ENCODE results near the gene HIBCH. TPM values are rescaled to one million over a fixed set of nuclear protein-coding genes. Genes with fewer than 3 reads are reported as not detected.

Gene HIBCH
- total and polyA plus RNA-seq, 9 of the 15 experiments (the other 6 are each of a cell fraction or from before 2014, with no cell fraction given), result 17.0 to 65.4 (median 28.3) TPM

DNA sequence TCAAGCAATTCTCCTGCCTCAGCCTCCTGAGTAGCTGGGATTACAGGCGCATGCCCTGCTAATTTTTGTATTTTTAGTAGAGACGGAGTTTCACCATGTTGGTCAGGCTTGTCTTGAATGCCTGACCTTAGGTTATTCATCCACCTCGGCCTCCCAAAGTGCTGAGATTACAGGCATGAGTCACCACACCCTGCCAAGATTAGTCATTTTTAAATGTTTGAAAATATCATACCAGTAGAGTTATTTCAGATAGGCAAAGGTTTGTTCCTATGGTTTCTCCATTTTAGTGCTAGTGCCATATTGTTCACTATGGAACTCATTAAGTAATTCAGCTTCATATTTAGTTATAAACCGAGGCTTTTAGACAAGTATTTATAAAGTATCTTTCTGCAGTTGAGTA is 52.3 kb downstream of the HIBCH start (continued):
- TF ChIP-seq, protein P1, sequence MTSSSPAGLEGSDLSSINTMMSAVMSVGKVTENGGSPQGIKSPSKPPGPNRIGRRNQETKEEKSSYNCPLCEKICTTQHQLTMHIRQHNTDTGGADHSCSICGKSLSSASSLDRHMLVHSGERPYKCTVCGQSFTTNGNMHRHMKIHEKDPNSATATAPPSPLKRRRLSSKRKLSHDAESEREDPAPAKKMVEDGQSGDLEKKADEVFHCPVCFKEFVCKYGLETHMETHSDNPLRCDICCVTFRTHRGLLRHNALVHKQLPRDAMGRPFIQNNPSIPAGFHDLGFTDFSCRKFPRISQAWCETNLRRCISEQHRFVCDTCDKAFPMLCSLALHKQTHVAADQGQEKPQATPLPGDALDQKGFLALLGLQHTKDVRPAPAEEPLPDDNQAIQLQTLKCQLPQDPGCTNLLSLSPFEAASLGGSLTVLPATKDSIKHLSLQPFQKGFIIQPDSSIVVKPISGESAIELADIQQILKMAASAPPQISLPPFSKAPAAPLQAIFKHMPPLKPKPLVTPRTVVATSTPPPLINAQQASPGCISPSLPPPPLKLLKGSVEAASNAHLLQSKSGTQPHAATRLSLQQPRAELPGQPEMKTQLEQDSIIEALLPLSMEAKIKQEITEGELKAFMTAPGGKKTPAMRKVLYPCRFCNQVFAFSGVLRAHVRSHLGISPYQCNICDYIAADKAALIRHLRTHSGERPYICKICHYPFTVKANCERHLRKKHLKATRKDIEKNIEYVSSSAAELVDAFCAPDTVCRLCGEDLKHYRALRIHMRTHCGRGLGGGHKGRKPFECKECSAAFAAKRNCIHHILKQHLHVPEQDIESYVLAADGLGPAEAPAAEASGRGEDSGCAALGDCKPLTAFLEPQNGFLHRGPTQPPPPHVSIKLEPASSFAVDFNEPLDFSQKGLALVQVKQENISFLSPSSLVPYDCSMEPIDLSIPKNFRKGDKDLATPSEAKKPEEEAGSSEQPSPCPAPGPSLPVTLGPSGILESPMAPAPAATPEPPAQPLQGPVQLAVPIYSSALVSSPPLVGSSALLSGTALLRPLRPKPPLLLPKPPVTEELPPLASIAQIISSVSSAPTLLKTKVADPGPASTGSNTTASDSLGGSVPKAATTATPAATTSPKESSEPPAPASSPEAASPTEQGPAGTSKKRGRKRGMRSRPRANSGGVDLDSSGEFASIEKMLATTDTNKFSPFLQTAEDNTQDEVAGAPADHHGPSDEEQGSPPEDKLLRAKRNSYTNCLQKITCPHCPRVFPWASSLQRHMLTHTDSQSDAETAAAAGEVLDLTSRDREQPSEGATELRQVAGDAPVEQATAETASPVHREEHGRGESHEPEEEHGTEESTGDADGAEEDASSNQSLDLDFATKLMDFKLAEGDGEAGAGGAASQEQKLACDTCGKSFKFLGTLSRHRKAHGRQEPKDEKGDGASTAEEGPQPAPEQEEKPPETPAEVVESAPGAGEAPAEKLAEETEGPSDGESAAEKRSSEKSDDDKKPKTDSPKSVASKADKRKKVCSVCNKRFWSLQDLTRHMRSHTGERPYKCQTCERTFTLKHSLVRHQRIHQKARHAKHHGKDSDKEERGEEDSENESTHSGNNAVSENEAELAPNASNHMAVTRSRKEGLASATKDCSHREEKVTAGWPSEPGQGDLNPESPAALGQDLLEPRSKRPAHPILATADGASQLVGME (CRISPR knock-in tag; IDR thresholded peaks at IDR 0.05), result no peak
- no peak for TF ChIP-seq MCM2 (IDR thresholded peaks at IDR 0.05; ENCODE audit: low read depth)
- no peak for TF ChIP-seq POLR2G (IDR thresholded peaks at IDR 0.05; ENCODE audit: low read depth, low read length)
- TF ChIP-seq, protein P2, sequence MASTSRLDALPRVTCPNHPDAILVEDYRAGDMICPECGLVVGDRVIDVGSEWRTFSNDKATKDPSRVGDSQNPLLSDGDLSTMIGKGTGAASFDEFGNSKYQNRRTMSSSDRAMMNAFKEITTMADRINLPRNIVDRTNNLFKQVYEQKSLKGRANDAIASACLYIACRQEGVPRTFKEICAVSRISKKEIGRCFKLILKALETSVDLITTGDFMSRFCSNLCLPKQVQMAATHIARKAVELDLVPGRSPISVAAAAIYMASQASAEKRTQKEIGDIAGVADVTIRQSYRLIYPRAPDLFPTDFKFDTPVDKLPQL (IDR thresholded peaks at IDR 0.05; ENCODE audit: extremely low read depth, insufficient read length), result no peak
- peak; percentile 88 to 89 for TF ChIP-seq KDM1A (IDR thresholded peaks at IDR 0.05)
- TF ChIP-seq, protein P3, sequence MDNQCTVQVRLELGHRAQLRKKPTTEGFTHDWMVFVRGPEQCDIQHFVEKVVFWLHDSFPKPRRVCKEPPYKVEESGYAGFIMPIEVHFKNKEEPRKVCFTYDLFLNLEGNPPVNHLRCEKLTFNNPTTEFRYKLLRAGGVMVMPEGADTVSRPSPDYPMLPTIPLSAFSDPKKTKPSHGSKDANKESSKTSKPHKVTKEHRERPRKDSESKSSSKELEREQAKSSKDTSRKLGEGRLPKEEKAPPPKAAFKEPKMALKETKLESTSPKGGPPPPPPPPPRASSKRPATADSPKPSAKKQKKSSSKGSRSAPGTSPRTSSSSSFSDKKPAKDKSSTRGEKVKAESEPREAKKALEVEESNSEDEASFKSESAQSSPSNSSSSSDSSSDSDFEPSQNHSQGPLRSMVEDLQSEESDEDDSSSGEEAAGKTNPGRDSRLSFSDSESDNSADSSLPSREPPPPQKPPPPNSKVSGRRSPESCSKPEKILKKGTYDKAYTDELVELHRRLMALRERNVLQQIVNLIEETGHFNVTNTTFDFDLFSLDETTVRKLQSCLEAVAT (IDR thresholded peaks at IDR 0.05), result no peak
- TF ChIP-seq, protein P4, sequence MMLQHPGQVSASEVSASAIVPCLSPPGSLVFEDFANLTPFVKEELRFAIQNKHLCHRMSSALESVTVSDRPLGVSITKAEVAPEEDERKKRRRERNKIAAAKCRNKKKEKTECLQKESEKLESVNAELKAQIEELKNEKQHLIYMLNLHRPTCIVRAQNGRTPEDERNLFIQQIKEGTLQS (IDR thresholded peaks at IDR 0.05), result peak; percentile 89
- TF ChIP-seq, protein P4 (CRISPR knock-in tag; conservative IDR thresholded peaks at IDR 0.05), result no peak
- no peak for TF ChIP-seq GATA2 (CRISPR knock-in tag; IDR thresholded peaks at IDR 0.05)
- TF ChIP-seq CXXC5 (CRISPR knock-in tag; IDR thresholded peaks at IDR 0.05), result no peak
- TF ChIP-seq ZNF780A (CRISPR knock-in tag; IDR thresholded peaks at IDR 0.05), result no peak
- peak; percentile 41; the same call in 1 of the 2 replicates for TF ChIP-seq SMARCA4 (IDR thresholded peaks at IDR 0.05)
- TF ChIP-seq HDAC1 (IDR thresholded peaks at IDR 0.05), result peak in 1 of 2 experiments; percentile 19; a peak in 1 of 4 replicates
- TF ChIP-seq GATAD2A (IDR thresholded peaks at IDR 0.05), result no peak
- peak; percentile 66 for TF ChIP-seq DPF2 (IDR thresholded peaks at IDR 0.05)
- TF ChIP-seq, protein P5, sequence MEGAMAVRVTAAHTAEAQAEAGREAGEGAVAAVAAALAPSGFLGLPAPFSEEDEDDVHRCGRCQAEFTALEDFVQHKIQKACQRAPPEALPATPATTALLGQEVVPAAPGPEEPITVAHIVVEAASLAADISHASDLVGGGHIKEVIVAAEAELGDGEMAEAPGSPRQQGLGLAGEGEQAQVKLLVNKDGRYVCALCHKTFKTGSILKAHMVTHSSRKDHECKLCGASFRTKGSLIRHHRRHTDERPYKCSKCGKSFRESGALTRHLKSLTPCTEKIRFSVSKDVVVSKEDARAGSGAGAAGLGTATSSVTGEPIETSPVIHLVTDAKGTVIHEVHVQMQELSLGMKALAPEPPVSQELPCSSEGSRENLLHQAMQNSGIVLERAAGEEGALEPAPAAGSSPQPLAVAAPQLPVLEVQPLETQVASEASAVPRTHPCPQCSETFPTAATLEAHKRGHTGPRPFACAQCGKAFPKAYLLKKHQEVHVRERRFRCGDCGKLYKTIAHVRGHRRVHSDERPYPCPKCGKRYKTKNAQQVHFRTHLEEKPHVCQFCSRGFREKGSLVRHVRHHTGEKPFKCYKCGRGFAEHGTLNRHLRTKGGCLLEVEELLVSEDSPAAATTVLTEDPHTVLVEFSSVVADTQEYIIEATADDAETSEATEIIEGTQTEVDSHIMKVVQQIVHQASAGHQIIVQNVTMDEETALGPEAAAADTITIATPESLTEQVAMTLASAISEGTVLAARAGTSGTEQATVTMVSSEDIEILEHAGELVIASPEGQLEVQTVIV (CRISPR knock-in tag; IDR thresholded peaks at IDR 0.05; ENCODE audit: borderline replicate concordance), result no peak
- TF ChIP-seq FOXJ2 (tag; IDR thresholded peaks at IDR 0.05), result no peak
- TF ChIP-seq SP2 (IDR thresholded peaks at IDR 0.05; ENCODE audit: extremely low read depth, low read depth, low read length, poor library complexity, severe bottlenecking), result no peak
- peak; percentile 90 for TF ChIP-seq FOSL1 (tag; conservative IDR thresholded peaks at IDR 0.05)

Data from K562 (cell line).